ES-I3 (cell line): ENCODE data around the gene STK11.
A peak's percentile ranks its signal among the peaks of the same experiment; 100 is the strongest.

Experiments
- H3K36me3 ChIP-seq: 2 replicates; pipeline ENCODE4 v1.6.1; 2013; ENCODE audit warnings: mild to moderate bottlenecking, low read length, control low read depth, moderate library complexity; ENCODE audit not compliant: insufficient read depth
- H3K4me1 ChIP-seq: 2 replicates; pipeline ENCODE4 v1.6.1; 2013; ENCODE audit warnings: mild to moderate bottlenecking, control low read depth, low read length; ENCODE audit not compliant: insufficient read depth
- H3K9ac ChIP-seq: 2 replicates; pipeline ENCODE4 v1.6.1; 2013; ENCODE audit warnings: low read depth, mild to moderate bottlenecking, low read length, moderate library complexity
- H3K9me3 ChIP-seq: 2 replicates; pipeline ENCODE4 v1.6.1; 2013; ENCODE audit warnings: mild to moderate bottlenecking, low read length, moderate library complexity; ENCODE audit not compliant: control insufficient read depth, insufficient read depth

STK11 gene

GRCh38 chr19:1266129-1266915 is 60.7 kb downstream of the STK11 start:
- Histone ChIP-seq H3K9me3 (no peaks in the 10 kb centered on the region), H3K4me1 (peaks cover 19% of the 10 kb centered on the region), H3K9ac (peak overlapping the region; percentile 61), H3K36me3 (peaks cover 9% of the 10 kb centered on the region)

- Histone ChIP-seq H3K36me3 (peaks cover 13% of the 10 kb centered on the region), H3K9ac (peak overlapping the region; percentile 61), H3K4me1 (peaks cover 19% of the 10 kb centered on the region), H3K9me3 (no peaks in the 10 kb centered on the region)
Observed at GRCh38 chr19:1266916-1267476, 61.4 kb downstream of the STK11 start.

- Histone ChIP-seq H3K9ac (peak overlapping the region; percentile 61; the same call in 1 of the 2 replicates), H3K36me3 (peaks cover 19% of the 10 kb centered on the region), H3K4me1 (peaks cover 19% of the 10 kb centered on the region), H3K9me3 (no peaks in the 10 kb centered on the region)
Observed at GRCh38 chr19:1267477-1268225, 62.1 kb downstream of the STK11 start.

DNA sequence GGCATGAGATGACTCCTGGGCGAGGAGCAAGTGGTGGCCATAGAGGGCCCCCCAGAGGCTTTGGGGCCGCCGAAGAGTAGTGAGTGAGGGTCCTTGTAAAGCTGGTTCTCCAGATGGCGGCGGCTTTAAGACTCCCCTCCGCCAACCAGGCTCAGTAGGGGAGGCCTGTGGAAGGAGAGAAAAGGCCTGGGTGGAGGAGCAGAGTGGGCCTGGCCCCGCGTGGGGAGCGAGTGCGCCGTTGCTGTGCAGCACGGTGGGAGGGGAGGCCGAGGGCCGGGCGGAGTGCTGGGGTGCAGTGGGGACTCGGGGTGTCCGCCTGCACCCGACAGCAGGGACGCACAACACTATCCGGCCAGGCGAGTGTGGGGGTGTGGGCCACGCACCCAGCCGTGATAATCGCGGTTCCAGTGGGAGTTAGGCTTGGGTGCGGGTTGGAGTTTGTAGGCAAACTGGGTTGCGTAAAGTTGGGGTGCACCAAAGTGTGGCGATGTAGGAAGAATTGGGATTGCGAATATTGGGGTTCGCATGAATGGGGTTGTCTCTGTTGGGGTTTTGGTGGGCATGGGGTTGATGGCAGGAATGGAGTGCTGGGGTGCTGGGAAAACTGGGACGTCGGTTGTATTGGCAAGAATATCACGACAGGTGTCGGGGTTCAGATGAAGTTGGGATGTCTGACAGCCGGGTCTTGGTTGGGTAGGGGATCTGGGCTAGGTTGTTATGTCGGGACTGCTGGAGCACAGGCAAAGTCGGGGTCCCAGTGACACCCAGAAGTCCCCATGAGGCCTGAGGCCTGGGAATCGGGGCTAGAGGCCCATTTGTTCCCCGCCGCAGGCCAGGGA is 62.9 kb downstream of the STK11 start:
- Histone ChIP-seq H3K36me3 (peaks cover 24% of the 10 kb centered on the region), H3K9ac (peak overlapping the region; percentile 61; the same call in 1 of the 2 replicates), H3K4me1 (peaks cover 13% of the 10 kb centered on the region), H3K9me3 (no peaks in the 10 kb centered on the region)

DNA sequence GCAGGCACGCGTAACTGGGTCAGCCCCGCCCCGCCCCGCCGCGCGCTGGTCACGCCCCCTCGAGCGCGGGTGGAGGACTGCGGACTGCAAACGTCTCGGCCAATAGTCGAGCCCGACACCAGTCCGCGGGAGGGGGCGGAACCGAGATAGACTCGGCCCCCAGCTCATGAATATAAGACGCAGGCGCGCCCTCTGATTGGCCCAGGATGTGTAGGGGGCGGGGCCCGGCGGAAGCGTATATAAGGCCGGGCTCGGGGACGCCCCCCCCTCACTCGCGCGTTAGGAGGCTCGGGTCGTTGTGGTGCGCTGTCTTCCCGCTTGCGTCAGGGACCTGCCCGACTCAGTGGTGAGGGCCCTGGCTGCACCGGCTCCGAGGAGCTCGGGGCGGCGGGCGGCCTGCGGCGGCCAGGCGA is 63.5 kb downstream of the STK11 start, which contains the start of gene CIRBP:
TSS of gene CIRBP (plus strand) at position 268 of the 413 bp plus-strand sequence. CDS start 1,602 bp downstream, outside the sequence.
- no peaks in the 10 kb centered on the region for H3K9me3 ChIP-seq
- H3K4me1 ChIP-seq: peaks cover 13% of the 10 kb centered on the region
- peaks cover 24% of the 10 kb centered on the region for H3K36me3 ChIP-seq
- peak within 1 kb of the TSS; percentile 100 for H3K9ac ChIP-seq

DNA sequence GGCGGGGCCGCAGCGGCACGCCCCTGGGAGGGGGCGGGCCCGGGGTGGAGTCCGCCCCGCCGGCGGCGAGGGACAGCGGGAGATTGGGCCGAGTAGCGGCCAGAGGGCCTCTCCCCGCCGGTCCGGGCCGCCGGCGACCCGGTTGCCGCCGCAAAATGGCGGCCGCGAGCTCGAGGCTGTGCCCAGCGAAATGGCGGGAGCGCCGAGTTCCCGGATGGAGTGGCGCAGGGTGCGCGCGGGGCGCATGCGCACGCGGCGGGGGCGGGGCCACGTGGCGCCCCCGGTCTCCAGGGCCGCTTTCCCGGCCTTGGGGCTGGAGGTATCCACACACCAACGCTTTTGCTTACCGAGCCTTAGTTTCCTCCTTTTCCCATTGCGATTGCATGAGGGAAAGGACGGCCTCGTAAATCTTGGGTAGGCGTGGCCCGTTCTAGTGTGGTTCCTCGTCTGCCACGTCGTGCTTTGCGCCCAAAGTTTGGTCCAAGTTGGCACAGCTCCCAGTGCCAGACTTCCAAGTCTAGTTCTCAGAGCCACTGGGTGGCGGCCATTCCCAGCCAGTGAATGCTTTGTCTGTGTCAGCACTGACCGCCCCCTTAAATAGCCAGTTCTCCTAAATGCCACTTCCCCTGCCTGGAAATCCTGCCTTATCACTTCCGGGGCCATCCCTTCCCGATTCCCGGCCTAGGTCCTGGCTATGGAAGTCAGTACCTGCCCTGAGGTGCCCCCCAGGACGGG is 64.1 kb downstream of the STK11 start:
- H3K4me1 ChIP-seq: peaks cover 11% of the 10 kb centered on the region
- no peaks in the 10 kb centered on the region for H3K9me3 ChIP-seq
- H3K9ac ChIP-seq: peak overlapping the region; percentile 100
- peaks cover 24% of the 10 kb centered on the region for H3K36me3 ChIP-seq

DNA sequence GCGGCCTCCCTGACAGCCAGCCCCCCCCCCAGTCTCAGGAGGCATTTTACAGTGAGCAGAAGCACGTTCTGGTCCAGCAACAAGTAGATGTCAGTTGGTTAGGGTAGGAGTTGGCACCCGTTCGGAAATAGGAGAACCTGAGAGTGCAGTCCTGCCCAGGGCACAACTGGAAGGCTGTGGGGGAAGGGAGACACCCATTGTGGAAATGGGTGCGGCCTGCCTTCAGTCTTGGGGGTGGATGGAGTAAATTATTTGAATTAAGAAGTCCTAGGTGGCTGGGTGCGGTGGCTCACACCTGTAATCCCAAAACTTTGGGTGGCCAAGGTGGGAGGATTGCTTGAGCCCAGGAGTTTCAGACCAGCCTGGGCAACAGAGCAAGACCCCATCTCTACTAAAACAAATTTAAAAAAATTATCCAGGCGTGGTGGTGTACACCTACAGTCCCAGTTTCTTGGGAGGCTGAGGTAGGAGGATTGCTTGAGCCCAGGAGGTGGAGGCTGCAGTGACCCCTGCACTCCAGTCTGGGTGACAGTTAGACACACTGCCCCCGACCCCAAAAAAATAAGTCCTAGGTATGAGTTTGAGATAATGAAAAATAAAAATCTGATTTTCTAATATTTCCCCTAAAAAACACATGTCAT is 64.8 kb downstream of the STK11 start:
- H3K9me3 ChIP-seq: no peaks in the 10 kb centered on the region
- H3K36me3 ChIP-seq: peaks cover 24% of the 10 kb centered on the region
- peaks cover 5% of the 10 kb centered on the region for H3K4me1 ChIP-seq
- H3K9ac ChIP-seq: peak overlapping the region; percentile 100

- H3K4me1 ChIP-seq: peaks cover 5% of the 10 kb centered on the region
- H3K9me3 ChIP-seq: no peaks in the 10 kb centered on the region
- no peak overlapping the region for H3K9ac ChIP-seq
- H3K36me3 ChIP-seq: peaks cover 24% of the 10 kb centered on the region
Observed at GRCh38 chr19:1270854-1271527, 65.4 kb downstream of the STK11 start.

DNA sequence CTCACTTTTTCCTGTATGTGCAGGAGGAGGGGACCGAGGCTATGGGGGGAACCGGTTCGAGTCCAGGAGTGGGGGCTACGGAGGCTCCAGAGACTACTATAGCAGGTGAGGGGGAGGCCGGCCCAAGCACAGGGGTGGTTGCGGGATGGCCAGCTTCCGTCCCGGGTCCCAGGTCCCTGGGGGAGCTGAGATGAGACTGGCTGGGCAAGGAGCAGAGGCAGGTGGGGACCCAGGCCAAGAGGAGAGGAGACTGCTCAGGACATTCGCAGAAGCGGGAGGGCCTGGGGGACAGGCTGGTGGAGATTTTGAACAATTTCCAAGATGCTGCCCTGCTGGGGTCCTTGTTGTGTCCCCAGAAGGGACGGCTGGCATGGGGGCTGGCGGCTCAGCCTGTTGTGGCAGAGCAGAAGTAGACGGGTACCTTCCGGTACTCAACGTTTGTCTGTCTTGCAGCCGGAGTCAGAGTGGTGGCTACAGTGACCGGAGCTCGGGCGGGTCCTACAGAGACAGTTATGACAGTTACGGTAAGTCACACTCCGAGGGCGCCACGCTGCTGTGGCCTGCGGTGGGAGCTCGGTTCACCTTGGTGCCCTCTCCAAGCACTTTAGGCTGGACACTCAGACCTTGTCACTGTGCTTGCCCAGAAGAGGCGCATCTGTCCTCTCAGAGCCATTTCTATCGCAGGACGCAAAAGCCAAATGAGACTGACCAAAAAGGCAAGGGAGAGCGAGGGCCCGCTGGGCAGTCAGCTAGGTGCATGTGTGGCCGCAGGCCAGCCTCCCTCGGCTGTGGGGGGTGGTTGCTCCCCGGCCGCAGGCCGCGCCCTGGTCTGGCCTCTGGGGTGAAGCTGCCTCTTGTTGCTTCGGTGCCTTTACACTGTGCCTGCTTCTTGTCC is 66.2 kb downstream of the STK11 start:
- Histone ChIP-seq H3K4me1 (peaks cover 5% of the 10 kb centered on the region), H3K9ac (no peak overlapping the region), H3K36me3 (peaks cover 24% of the 10 kb centered on the region), H3K9me3 (no peaks in the 10 kb centered on the region)

GRCh38 chr19:1272423-1273262 is 67.1 kb downstream of the STK11 start:
- Histone ChIP-seq H3K9me3 (no peaks in the 10 kb centered on the region), H3K36me3 (peaks cover 24% of the 10 kb centered on the region), H3K9ac (no peak overlapping the region), H3K4me1 (peaks cover 5% of the 10 kb centered on the region)

- H3K9ac ChIP-seq: peak overlapping the region; percentile 24
- peaks cover 24% of the 10 kb centered on the region for H3K36me3 ChIP-seq
- H3K9me3 ChIP-seq: no peaks in the 10 kb centered on the region
- peaks cover 4% of the 10 kb centered on the region for H3K4me1 ChIP-seq
Observed at GRCh38 chr19:1273263-1274041, 67.9 kb downstream of the STK11 start.
